H1 (cell line): ENCODE data around the gene CHST8. TPM values are rescaled to one million over a fixed set of nuclear protein-coding genes. Genes with fewer than 3 reads are reported as not detected.

ENCODE experiments used
- CTCF ChIA-PET: fragments of 300-600 bp; sonication (Branson Sonifier 250); formaldehyde crosslinking; loops from one replicate; lab custom pipeline; 2021; ENCODE audit not compliant: partially characterized antibody; lab: Charles Lee
- POLR2A ChIA-PET: fragments of 300-600 bp; sonication (Branson Sonifier 250); formaldehyde crosslinking; loops from one replicate; lab custom pipeline; 2021; ENCODE audit warnings: inconsistent platforms; ENCODE audit not compliant: partially characterized antibody; lab: Charles Lee
- DNase-seq, 2 experiments: peaks; one replicate each; pipeline versions ENCODE4 v3.0.0 to v3.0.0-alpha.2; 2010 to 2022; ENCODE audit warnings: low spot score in 2 of 2, low read depth in 1 of 2, mixed read lengths in 1 of 2
- FAIRE-seq: peaks from 2 replicates; lab custom pipeline; 2011; peaks lifted over from hg19 to GRCh38; lab: Jason Lieb, UNC
- H2AFZ ChIP-seq: 2 replicates; pipeline ENCODE4 v1.8.1; 2012; ENCODE audit warnings: low read length, inconsistent platforms
- H2AK5ac ChIP-seq: 2 replicates; pipeline ENCODE4 v1.6.1; 2013; ENCODE audit warnings: low read depth, low read length
- H2BK120ac ChIP-seq: replicated peaks from 2 replicates; pipeline ENCODE3; 2013; ENCODE audit warnings: low read depth, low read length, inconsistent platforms
- H2BK12ac ChIP-seq: 2 replicates; pipeline ENCODE4 v1.6.1; 2013; ENCODE audit warnings: low read depth, low read length
- H2BK15ac ChIP-seq: 2 replicates; pipeline ENCODE4 v1.6.1; 2013; ENCODE audit warnings: low read length
- H2BK20ac ChIP-seq: 2 replicates; pipeline ENCODE4 v1.6.1; 2013; ENCODE audit warnings: low read length
- H2BK5ac ChIP-seq: 2 replicates; pipeline ENCODE4 v1.6.1; 2013; ENCODE audit warnings: low read depth, low read length
- H3K14ac ChIP-seq: 2 replicates; pipeline ENCODE4 v1.6.1; 2013; ENCODE audit warnings: inconsistent platforms; ENCODE audit not compliant: insufficient read length
- H3K18ac ChIP-seq: 2 replicates; pipeline ENCODE4 v1.6.1; 2013; ENCODE audit warnings: low read length; ENCODE audit errors: extremely low read depth
- H3K23ac ChIP-seq: 2 replicates; pipeline ENCODE4 v1.6.1; 2013; ENCODE audit warnings: inconsistent platforms; ENCODE audit not compliant: insufficient read length
- H3K23me2 ChIP-seq: 2 replicates; pipeline ENCODE4 v1.6.1; 2013; ENCODE audit warnings: low read depth, low read length
- H3K27ac ChIP-seq: 2 replicates; pipeline ENCODE4 v1.6.1; 2011; ENCODE audit warnings: low read depth, low read length, inconsistent platforms
- H3K27me3 ChIP-seq, 4 experiments: replicated peaks in 1 of 4; 1 replicate in 1 of 4; 2 replicates in 3 of 4; pipeline versions ENCODE4 v1.6.1 to v1.8.1; 2011 to 2013; ENCODE audit warnings: low read length in 3 of 4, mild to moderate bottlenecking in 3 of 4, inconsistent platforms in 2 of 4, mixed read lengths in 2 of 4, moderate library complexity in 1 of 4; ENCODE audit not compliant: control insufficient read depth in 3 of 4, insufficient read depth in 3 of 4; ENCODE audit errors: extremely low read depth in 1 of 4
- H3K36me3 ChIP-seq, 4 experiments: 2 replicates each; pipeline versions ENCODE4 v1.6.1 to v1.8.1; 2011 to 2013; ENCODE audit warnings: mild to moderate bottlenecking in 4 of 4, low read length in 3 of 4, moderate library complexity in 2 of 4, control low read depth in 1 of 4, inconsistent platforms in 1 of 4; ENCODE audit not compliant: insufficient read depth in 4 of 4, control insufficient read depth in 2 of 4
- H3K4ac ChIP-seq: replicated peaks from 2 replicates; pipeline ENCODE3; 2013; ENCODE audit warnings: low read length, low read depth, mixed read lengths, inconsistent platforms; ENCODE audit not compliant: insufficient read length
- H3K4me1 ChIP-seq, 4 experiments: replicated peaks in 1 of 4; 1 replicate in 1 of 4; 2 replicates in 3 of 4; pipeline versions ENCODE4 v1.6.1 to v1.8.1; 2011 to 2013; ENCODE audit warnings: low read length in 3 of 4, inconsistent platforms in 2 of 4, mixed read lengths in 1 of 4; ENCODE audit not compliant: insufficient read depth in 4 of 4, control insufficient read depth in 3 of 4
- H3K4me2 ChIP-seq, 2 experiments: 2 replicates each; pipeline versions ENCODE4 v1.6.1 to v1.8.1; 2011 to 2013; ENCODE audit warnings: low read depth in 2 of 2, low read length in 2 of 2, control low read depth in 1 of 2, inconsistent platforms in 1 of 2, mild to moderate bottlenecking in 1 of 2; ENCODE audit not compliant: insufficient read depth in 1 of 2
- H3K4me3 ChIP-seq, 4 experiments: fragments of 200-600, 300-600 bp in 1 of 4; sonication (generic), shearing (Covaris generic), sonication (Bioruptor Twin) in 1 of 4; 2 replicates each; pipeline versions ENCODE4 v1.5.1 to v1.8.1; 2011 to 2016; ENCODE audit warnings: low read length in 4 of 4, low read depth in 3 of 4, control low read depth in 2 of 4, inconsistent platforms in 2 of 4, mild to moderate bottlenecking in 2 of 4, mixed read lengths in 1 of 4, moderate library complexity in 1 of 4; ENCODE audit not compliant: insufficient read depth in 2 of 4; ENCODE audit errors: extremely low read depth in 1 of 4
- H3K56ac ChIP-seq: replicated peaks from 2 replicates; pipeline ENCODE3; 2013; ENCODE audit warnings: low read depth, mild to moderate bottlenecking, mixed read lengths, low read length, inconsistent platforms; ENCODE audit not compliant: insufficient read length
- H3K79me1 ChIP-seq: 2 replicates; pipeline ENCODE4 v1.6.1; 2013; ENCODE audit warnings: low read depth, low read length, control low read depth
- H3K79me2 ChIP-seq, 2 experiments: 2 replicates each; pipeline versions ENCODE4 v1.6.1 to v1.8.1; 2012 to 2013; ENCODE audit warnings: low read length in 2 of 2, mild to moderate bottlenecking in 2 of 2, inconsistent platforms in 1 of 2; ENCODE audit not compliant: insufficient read depth in 2 of 2, control insufficient read depth in 1 of 2
- H3K9ac ChIP-seq, 4 experiments: replicated peaks in 1 of 4; 1 replicate in 1 of 4; 2 replicates in 3 of 4; pipeline versions ENCODE4 v1.6.1 to v1.8.1; 2011 to 2013; ENCODE audit warnings: low read depth in 3 of 4, low read length in 3 of 4, control low read depth in 2 of 4, mild to moderate bottlenecking in 2 of 4, moderate library complexity in 2 of 4, inconsistent platforms in 1 of 4; ENCODE audit errors: extremely low read depth in 1 of 4
- H3K9me3 ChIP-seq, 2 experiments: 2 replicates each; pipeline versions ENCODE4 v1.6.1 to v1.8.1; 2012 to 2013; ENCODE audit warnings: mild to moderate bottlenecking in 2 of 2, moderate library complexity in 2 of 2, control low read depth in 1 of 2, inconsistent platforms in 1 of 2, low read depth in 1 of 2, low read length in 1 of 2, mixed read lengths in 1 of 2; ENCODE audit not compliant: insufficient read depth in 2 of 2
- H4K20me1 ChIP-seq, 2 experiments: replicated peaks in 1 of 2; 2 replicates each; pipeline versions ENCODE3 to v1.8.1; 2011 to 2013; ENCODE audit warnings: inconsistent platforms in 2 of 2, low read length in 2 of 2, mild to moderate bottlenecking in 1 of 2; ENCODE audit not compliant: insufficient read depth in 2 of 2, control insufficient read depth in 1 of 2
- H4K5ac ChIP-seq: 2 replicates; pipeline ENCODE4 v1.6.1; 2013; ENCODE audit warnings: low read length, low read depth, mixed read lengths, inconsistent platforms; ENCODE audit not compliant: insufficient read length
- H4K8ac ChIP-seq: 2 replicates; pipeline ENCODE4 v1.8.0; 2013; ENCODE audit warnings: mild to moderate bottlenecking, moderate library complexity, low read length, inconsistent platforms; ENCODE audit not compliant: insufficient read depth; ENCODE audit errors: extremely low read depth
- H4K91ac ChIP-seq: replicated peaks from 2 replicates; pipeline ENCODE3; 2013; ENCODE audit warnings: low read length, mixed read lengths, inconsistent platforms; ENCODE audit not compliant: insufficient read length
- ASH2L ChIP-seq: fragments of 200-600, 300-600 bp; sonication (generic); IDR thresholded peaks from one replicate; pipeline ENCODE4 v1.7.1; 2017; ENCODE audit warnings: low read length
- ATF2 ChIP-seq: IDR thresholded peaks from 2 replicates; pipeline ENCODE4 v1.6.1; 2012; ENCODE audit warnings: low read length, inconsistent platforms
- CHD2 ChIP-seq: IDR thresholded peaks from 2 replicates; pipeline ENCODE4 v1.6.1; 2012; ENCODE audit warnings: low read length, improper control_type of control experiment
- E2F6 ChIP-seq: IDR thresholded peaks from 2 replicates; pipeline ENCODE4 v1.6.1; 2012; ENCODE audit warnings: inconsistent platforms
- EP300 ChIP-seq, 2 experiments: IDR thresholded peaks; 1 replicate in 1 of 2; 2 replicates in 1 of 2; pipeline ENCODE4 v1.6.1; 2011 to 2012; ENCODE audit warnings: low read depth in 2 of 2, low read length in 2 of 2, mild to moderate bottlenecking in 2 of 2, borderline replicate concordance in 1 of 2, inconsistent platforms in 1 of 2, moderate library complexity in 1 of 2
- HDAC6 ChIP-seq: IDR thresholded peaks from one replicate; pipeline ENCODE4 v1.7.1; 2012; ENCODE audit warnings: low read depth, mild to moderate bottlenecking, inconsistent platforms, low read length, moderate library complexity
- JUN ChIP-seq: IDR thresholded peaks from 2 replicates; pipeline ENCODE4 v1.6.1; 2011; ENCODE audit warnings: low read depth, mild to moderate bottlenecking, improper control_type of control experiment, low read length
- MAFK ChIP-seq: IDR thresholded peaks from 2 replicates; pipeline ENCODE4 v1.6.1; 2012; ENCODE audit warnings: low read depth, mild to moderate bottlenecking, improper control_type of control experiment, low read length
- POU5F1 ChIP-seq: IDR thresholded peaks from 2 replicates; pipeline ENCODE4 v1.6.1; 2011; ENCODE audit warnings: low read depth, mild to moderate bottlenecking, low read length, moderate library complexity
- RNF2 ChIP-seq: fragments of 200-900, 300-1000 bp; sonication (generic); IDR thresholded peaks from 2 replicates; pipeline ENCODE4 v1.7.1; 2016; ENCODE audit warnings: borderline replicate concordance, low read depth, mild to moderate bottlenecking, antibody characterized with exemption, low read length; ENCODE audit not compliant: poor library complexity, severe bottlenecking; ENCODE audit errors: missing control alignments
- SP2 ChIP-seq: IDR thresholded peaks from 2 replicates; pipeline ENCODE4 v1.6.1; 2012; ENCODE audit warnings: mild to moderate bottlenecking, low read length, inconsistent platforms
- ZNF274 ChIP-seq: IDR thresholded peaks from 2 replicates; pipeline ENCODE4 v1.7.0; 2012; ENCODE audit warnings: low read length, borderline replicate concordance; ENCODE audit errors: extremely low read depth
- WGBS, 2 experiments: shearing (Covaris generic) in 1 of 2; methylation state at CpG; one replicate each; pipeline versions ENCODE4 v1.1.6 to v1.1.7; 2013 to 2015; ENCODE audit warnings: low lambda C conversion rate in 2 of 2, mixed read lengths in 2 of 2, inconsistent platforms in 1 of 2, low coverage in 1 of 2, missing lambda C conversion rate in 1 of 2; ENCODE audit not compliant: insufficient replicate concordance in 2 of 2, insufficient coverage in 1 of 2, insufficient read length in 1 of 2; ENCODE audit errors: extremely low coverage in 1 of 2, missing lambda C conversion rate in 1 of 2; 5-methylcytosine and 5-hydroxymethylcytosine counted together
- polyA plus RNA-seq, 7 experiments: library from polyadenylated mRNA; depleted of rRNA in 3 of 7; stranded (reverse) in 5 of 7; unstranded in 2 of 7; fragments of >200 nt in 5 of 7; fragments of 200-250 nt in 2 of 7; gene quantifications; 1 replicate in 5 of 7; 2 replicates in 1 of 7; 4 replicates in 1 of 7; pipeline versions ENCODE4 v1.2.1 to v1.2.3, GENCODE V29; 2011 to 2013; ENCODE audit warnings: missing spikeins in 2 of 7, mixed read lengths in 2 of 7
- total RNA-seq: library from RNA; stranded (reverse); fragmentation: NEBNext Ultra II Directional; extraction: Animal tissue kit (Norgen Biotek cat#: 25700); gene quantifications from 2 replicates; pipeline ENCODE4 v1.2.1, GENCODE V29; 2021

CHST8 gene
- total and polyA plus RNA-seq, 2 of the 8 experiments (the other 6 are each of a cell fraction or from before 2014, with no cell fraction given), result 10.8 to 28.2 TPM

- no peak for FAIRE-seq
- CTCF ChIA-PET, result interaction anchor here (1.1 to 2.1 kb wide), 5 partner anchors 12 to 273 kb away, joined by 3 to 6 read pairs (median 4); no protein-coding TSS in a partner anchor
- TF ChIP-seq HDAC6, result no peak
- no peak for TF ChIP-seq ZNF274
- no peak for TF ChIP-seq ATF2
- no peak for TF ChIP-seq ASH2L
- no peak for TF ChIP-seq MAFK
- TF ChIP-seq EP300 (IDR thresholded peaks at IDR 0.05; ENCODE audit: borderline replicate concordance in 1 of 2, low read depth in 2 of 2, low read length in 2 of 2), result no peak
- no peak for TF ChIP-seq RNF2
- no peak for TF ChIP-seq CHD2
- TF ChIP-seq E2F6, result no peak
- no peak for TF ChIP-seq POU5F1
- TF ChIP-seq JUN, result no peak
- TF ChIP-seq SP2, result no peak
Measured at GRCh38 chr19:33703438-33703750, 81.6 kb downstream of the CHST8 start.

More at GRCh38 chr19:33703438-33703750, 81.6 kb downstream of the CHST8 start:
- H2AFZ ChIP-seq, result no peak overlapping the region
- H3K14ac ChIP-seq, result no peak overlapping the region
- H3K23me2 ChIP-seq, result no peaks in the 10 kb centered on the region
- no peaks in the 10 kb centered on the region for H3K36me3 ChIP-seq
- WGBS, 2 experiments, result 97% methylated on average over 11 of the region's 11 CpGs; no CpG with 5 or more reads in 1 of the 2 experiments
- H3K56ac ChIP-seq, result no peak overlapping the region
- no peaks in the 10 kb centered on the region for H3K9me3 ChIP-seq
- H3K18ac ChIP-seq, result no peak overlapping the region
- peaks cover 0 to 3% of the 10 kb centered on the region in 2 experiments for H4K20me1 ChIP-seq
- H3K79me2 ChIP-seq, result no peaks in the 10 kb centered on the region
- H2BK20ac ChIP-seq, result no peak overlapping the region
- H2BK15ac ChIP-seq, result no peak overlapping the region
- H3K4ac ChIP-seq, result peak overlapping the region; percentile 44
- peaks cover 0 to 8% (median 3%) of the 10 kb centered on the region in 4 experiments; a peak in 6 of 7 replicates for H3K4me1 ChIP-seq
- H3K79me1 ChIP-seq, result no peaks in the 10 kb centered on the region; the same call in none of the 2 replicates
- no peak overlapping the region for H3K23ac ChIP-seq
- H4K5ac ChIP-seq, result no peak overlapping the region
- H3K9ac ChIP-seq, result no peak overlapping the region
- H4K91ac ChIP-seq, result no peak overlapping the region
- no peak overlapping the region for H3K27ac ChIP-seq
- DNase-seq, result no peak
- H2AK5ac ChIP-seq, result no peak overlapping the region
- POLR2A ChIA-PET, result no interaction called here
- no peak overlapping the region for H2BK12ac ChIP-seq
- H3K4me3 ChIP-seq, result no peak overlapping the region
- no peaks in the 10 kb centered on the region for H3K27me3 ChIP-seq
- no peak overlapping the region for H4K8ac ChIP-seq
- no peak overlapping the region for H2BK5ac ChIP-seq
- no peak overlapping the region for H2BK120ac ChIP-seq
- no peak overlapping the region for H3K4me2 ChIP-seq
